HUDEP-2 (cell line): Measurements from ENCODE around the gene CELSR3.
A peak's percentile ranks its signal among the peaks of the same experiment; 100 is the strongest.

Source experiments
- DNase-seq, 76 experiments: peaks; one replicate each; lab custom pipeline; 2025; ENCODE audit not compliant: unreplicated experiment in 76 of 76; lab: John Stamatoyannopoulos, UW

CELSR3 gene

GRCh38 chr3:48663489-48664312 is 1.0 kb upstream of the CELSR3 start:
- DNase-seq = peak in 75 of 76 experiments; percentile 67 to 99 (median 97)

- no peak for DNase-seq
Measured at GRCh38 chr3:48662145-48662752, 437 bp downstream of the CELSR3 start.

- DNase-seq = peak in 58 of 76 experiments; percentile 5 to 86 (median 36)
Measured at GRCh38 chr3:48661501-48662144, 1.1 kb downstream of the CELSR3 start.

- no peak for DNase-seq
Measured at GRCh38 chr3:48660800-48661400, 1.8 kb downstream of the CELSR3 start.

GRCh38 chr3:48656841-48657281 is 5.8 kb downstream of the CELSR3 start:
- no peak for DNase-seq

GRCh38 chr3:48656061-48656840 is 6.4 kb downstream of the CELSR3 start:
- peak in 61 of 76 experiments; percentile 2 to 88 (median 68) for DNase-seq

GRCh38 chr3:48655606-48656005 is 7.1 kb downstream of the CELSR3 start:
- DNase-seq = no peak

- DNase-seq = no peak
Measured at GRCh38 chr3:48655063-48655462, 7.6 kb downstream of the CELSR3 start.

GRCh38 chr3:48652923-48653715 is 9.6 kb downstream of the CELSR3 start:
- no peak for DNase-seq

- no peak for DNase-seq
Measured at GRCh38 chr3:48651771-48652170, 10.9 kb downstream of the CELSR3 start.

- DNase-seq = peak in 68 of 76 experiments; percentile 11 to 80 (median 51)
Measured at GRCh38 chr3:48650723-48651122, 12.0 kb downstream of the CELSR3 start.

- no peak for DNase-seq
Measured at GRCh38 chr3:48648188-48648850, 14.4 kb downstream of the CELSR3 start.

GRCh38 chr3:48647714-48648113 is 15.0 kb downstream of the CELSR3 start:
- DNase-seq = no peak

- no peak for DNase-seq
Measured at GRCh38 chr3:48644898-48645760, 17.6 kb downstream of the CELSR3 start.

- DNase-seq = no peak
Measured at GRCh38 chr3:48642605-48643004, 20.1 kb downstream of the CELSR3 start.

GRCh38 chr3:48641396-48641795 is 21.3 kb downstream of the CELSR3 start:
- DNase-seq = no peak

- no peak for DNase-seq
Measured at GRCh38 chr3:48639944-48640606, 22.6 kb downstream of the CELSR3 start.

- no peak for DNase-seq
Measured at GRCh38 chr3:48637305-48637704, 25.4 kb downstream of the CELSR3 start.
